Inflammatory macrophage treated with lipopolysaccharide for 1 hour (primary cell): ENCODE results near the gene EXOC4.

ENCODE experiments used
- DNase-seq, 2 donors: peaks; one replicate each; pipeline ENCODE4 v3.0.0-alpha.2; 2020 to 2022

EXOC4 gene

DNA sequence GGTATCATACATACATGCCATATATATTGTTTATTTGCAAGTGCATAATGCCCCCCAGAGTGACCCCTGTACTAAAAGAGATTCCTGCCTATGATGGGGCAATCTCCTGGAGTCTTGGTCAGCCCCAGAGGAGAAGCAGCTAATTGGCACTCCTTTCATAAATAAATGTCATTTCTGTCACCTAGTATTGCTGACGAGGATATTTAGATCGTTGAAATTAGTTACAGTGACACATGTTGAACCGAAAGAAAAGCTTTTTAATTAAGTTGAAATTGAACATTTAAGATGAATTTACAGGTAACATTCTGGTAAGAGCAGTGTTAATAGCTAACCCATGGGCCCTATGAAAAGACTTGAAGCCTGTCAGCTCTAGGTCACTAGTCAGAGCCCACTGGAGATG lies 663.7 kb downstream of the EXOC4 start:
- DNase-seq = no peak

DNA sequence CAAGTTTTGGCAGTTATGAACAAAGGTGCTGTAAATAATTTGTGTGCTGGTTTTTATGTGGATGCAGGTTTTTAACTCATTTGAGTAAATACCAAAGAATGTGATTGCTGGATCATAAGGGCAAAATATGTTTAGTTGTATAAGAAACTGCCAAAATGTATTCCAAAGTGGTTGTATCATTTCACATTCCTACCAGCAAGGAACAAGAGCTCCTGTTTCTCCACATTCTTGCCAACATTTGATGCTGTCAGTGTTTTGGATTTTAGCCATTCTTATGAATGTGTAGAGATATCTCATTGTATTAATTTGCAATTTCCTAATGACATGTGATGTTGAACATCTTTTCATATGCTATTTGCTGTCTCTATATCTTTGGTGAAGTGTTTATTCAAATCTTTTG lies 666.9 kb downstream of the EXOC4 start:
- DNase-seq = no peak

DNA sequence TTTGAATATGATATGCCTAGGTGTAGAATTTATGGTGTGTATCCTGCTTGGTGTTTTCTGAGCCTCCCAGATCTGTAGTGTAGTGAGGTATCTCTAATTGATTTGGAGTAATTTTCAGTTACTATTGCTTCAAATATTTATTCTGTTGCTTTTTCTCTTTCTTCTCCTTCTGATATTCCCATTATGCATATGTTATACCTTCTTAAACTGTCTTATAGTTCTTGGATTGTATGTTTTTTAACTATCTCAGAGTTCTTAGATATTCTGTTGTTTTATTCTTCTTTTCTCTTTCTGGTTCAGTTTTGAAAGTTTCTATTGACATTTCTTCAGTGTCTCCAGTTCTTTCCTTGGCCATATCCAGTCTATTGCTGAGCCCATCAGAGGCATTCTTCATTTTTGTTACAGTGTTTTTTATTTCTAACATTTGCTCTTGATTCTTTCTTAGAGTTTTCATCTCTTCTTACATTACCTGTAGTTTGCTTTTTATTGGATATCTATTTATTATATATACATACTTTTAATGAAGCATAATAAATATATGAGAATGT lies 668.8 kb downstream of the EXOC4 start:
- DNase-seq = no peak

DNA sequence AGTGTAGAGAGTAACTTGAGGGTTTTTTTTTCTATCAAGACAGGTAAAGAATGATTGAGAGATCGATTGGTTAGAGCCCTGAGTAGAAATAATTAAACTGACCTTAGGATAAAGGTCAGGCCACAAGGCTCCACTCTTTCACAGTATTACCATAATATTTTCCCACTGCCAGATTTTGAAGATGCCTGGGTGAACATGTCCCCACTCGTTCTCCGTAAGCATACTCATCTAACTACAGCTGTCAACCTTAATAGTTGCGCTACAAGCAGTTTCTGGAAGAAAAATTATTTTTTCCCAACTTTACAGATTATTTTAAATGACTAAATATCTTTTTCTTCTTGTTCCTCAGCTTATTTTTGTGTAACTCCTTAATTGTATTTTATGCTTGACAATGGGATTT lies 671.1 kb downstream of the EXOC4 start:
- DNase-seq = no peak

DNA sequence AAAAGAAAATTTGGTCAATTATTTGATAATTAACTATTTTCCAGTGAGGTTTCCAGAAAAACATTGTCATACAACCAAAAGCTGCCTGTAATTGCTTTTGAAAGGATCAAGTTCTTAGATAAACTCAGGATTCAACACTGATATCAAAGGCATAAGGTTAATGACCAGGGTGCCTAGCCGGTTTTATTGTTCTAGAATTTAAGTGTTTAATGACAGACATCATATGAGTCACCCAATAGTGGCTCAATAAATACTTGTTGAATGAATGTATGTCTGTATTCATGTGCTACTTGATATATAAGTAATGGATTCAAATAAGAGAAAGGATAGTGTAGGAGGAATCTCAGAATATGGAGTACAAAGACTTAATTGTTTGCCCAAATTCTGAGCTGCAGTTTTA lies 678.2 kb downstream of the EXOC4 start:
- DNase-seq = no peak

DNA sequence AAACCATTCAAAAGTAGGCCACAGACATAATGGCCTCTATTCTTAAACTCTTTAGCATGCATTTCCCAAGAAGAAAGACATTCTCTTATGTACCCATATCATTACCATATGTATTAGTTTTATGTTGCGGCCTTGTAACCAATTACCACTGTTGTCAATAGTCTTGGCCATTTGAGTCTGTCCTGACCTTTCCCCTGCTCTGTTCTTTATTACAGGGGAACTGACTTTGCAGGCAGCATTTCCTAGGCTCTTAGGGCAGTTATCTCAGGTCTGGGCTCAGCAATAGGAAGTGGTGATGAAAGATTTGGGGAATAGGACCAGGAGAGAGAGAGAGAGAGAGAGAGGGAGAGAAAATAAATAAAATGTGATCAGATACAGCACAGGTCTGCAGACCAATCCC lies 679.7 kb downstream of the EXOC4 start:
- no peak for DNase-seq

DNA sequence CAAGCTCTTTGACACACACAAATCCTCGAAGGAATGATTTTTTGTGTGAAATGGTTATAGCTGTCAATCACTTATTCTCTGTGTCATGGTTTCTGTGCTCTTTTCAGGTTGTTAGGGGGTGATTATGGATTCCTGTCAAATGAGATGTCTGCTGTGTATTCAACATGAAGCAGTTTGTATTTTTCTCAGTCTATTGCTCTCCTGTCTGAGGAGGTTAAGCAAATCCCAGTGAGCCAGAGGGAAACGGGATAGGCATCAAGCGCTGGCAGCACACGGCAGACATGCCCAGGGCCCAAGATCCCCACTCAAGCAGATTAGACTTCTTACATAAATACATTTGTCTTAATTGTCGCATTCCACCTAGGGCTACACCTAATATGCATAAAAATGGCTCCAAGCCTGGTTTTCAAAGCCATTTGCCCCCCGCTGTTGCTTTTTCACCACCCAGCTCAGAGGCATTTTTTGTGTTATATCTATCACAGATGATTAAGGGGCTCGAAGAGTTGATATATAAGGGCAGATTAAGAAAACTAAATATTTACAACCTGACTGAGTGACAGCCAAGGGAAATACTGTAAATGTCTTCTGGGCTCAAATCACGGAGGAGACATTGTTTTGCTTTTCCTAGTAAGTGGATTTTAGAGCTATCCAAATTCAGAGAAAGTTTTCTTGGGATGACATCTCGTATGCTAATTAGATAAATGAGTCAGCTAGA lies 681.5 kb downstream of the EXOC4 start:
- no peak for DNase-seq

GRCh38 chr7:133934977-133935330 lies 682.1 kb downstream of the EXOC4 start:
- DNase-seq = no peak

GRCh38 chr7:133936074-133936473 lies 683.2 kb downstream of the EXOC4 start:
- no peak for DNase-seq

DNA sequence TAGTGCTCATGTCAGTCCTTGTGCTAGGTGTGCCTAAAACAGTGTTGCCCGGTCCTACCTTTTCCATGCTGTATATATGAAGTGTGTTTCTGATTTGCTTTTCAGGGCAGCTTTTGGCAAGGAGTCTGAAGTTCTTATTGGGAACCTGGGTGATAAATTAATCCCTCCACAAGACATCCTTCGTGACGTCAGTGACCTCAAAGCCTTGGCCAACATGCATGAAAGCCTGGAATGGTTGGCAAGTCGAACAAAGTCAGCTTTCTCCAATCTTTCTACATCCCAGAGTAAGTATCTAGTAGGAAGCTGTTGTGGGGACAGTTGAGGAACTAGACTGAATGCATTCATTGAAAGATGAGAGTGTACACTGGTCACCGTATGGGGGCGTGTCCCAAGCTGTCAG lies 684.9 kb downstream of the EXOC4 start:
- no peak for DNase-seq

- no peak for DNase-seq
Measured at GRCh38 chr7:133940368-133940767, 687.5 kb downstream of the EXOC4 start.

- no peak for DNase-seq
Measured at GRCh38 chr7:133941496-133941895, 688.6 kb downstream of the EXOC4 start.

DNA sequence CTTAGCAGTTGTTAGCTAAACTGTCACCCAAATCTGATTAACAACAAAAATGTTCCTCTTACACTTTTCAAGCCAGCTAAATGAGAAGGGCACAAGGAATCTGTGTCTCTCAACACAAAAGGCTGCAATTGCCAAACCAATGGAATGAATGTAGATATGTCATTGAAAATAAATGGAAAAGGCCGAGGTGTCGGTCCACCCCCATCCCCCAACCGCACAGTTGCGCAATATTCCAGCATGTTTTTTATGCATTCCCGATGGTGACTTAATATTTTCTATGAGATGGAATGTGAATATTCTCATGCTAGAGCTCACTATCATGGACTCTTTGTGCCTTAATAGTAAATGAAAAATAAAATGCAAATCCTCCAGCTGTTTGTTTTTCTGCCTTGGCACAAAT lies 692.6 kb downstream of the EXOC4 start:
- DNase-seq = no peak

GRCh38 chr7:133947458-133948254 lies 694.8 kb downstream of the EXOC4 start:
- no peak for DNase-seq

GRCh38 chr7:133948588-133948987 lies 695.7 kb downstream of the EXOC4 start:
- DNase-seq = no peak

- DNase-seq = no peak
Measured at GRCh38 chr7:133950855-133951254, 698.0 kb downstream of the EXOC4 start.

GRCh38 chr7:133955208-133955607 lies 702.3 kb downstream of the EXOC4 start:
- no peak for DNase-seq

- DNase-seq = no peak
Measured at GRCh38 chr7:133957845-133958244, 705.0 kb downstream of the EXOC4 start.

DNA sequence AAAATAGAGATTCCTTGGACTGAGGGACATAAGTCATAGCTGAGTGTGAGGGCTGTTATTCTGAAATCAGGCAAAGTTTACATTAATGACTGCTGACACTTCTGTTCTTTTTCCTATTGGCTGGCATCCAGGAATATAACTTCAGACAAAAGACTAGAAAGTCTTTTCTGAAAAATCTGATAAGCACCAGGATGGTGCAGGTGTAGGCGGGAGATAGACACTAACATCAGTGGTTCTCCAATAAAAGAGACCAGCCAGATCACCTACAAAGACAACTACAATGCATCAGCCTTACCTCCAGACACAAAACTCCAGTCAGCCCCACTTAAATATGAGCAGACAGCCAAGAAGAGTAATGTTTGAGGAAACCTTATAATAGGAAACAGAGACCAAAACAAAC lies 705.9 kb downstream of the EXOC4 start:
- DNase-seq = no peak

GRCh38 chr7:133959505-133959904 lies 706.6 kb downstream of the EXOC4 start:
- no peak for DNase-seq

GRCh38 chr7:133961724-133962123 lies 708.8 kb downstream of the EXOC4 start:
- DNase-seq = no peak

DNA sequence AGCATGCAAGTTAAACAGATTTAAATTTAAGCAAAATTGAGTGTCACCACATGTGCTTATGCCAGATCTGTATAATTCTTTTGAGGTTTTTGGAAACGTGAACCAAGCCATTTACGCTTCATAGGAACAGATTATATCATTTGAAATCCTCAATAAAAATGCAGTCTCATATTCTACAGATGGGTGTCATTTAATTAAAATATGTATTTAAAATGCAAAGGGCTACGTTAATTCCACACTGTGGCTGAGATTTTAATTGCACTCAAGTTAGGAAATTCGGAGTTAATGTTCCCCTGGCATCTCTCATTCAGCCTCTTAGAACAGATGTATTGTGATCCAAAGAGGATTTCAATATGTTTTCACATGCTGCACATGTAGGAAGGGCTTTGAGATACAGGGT lies 709.8 kb downstream of the EXOC4 start:
- DNase-seq = no peak

GRCh38 chr7:133963629-133964028 lies 710.8 kb downstream of the EXOC4 start:
- no peak for DNase-seq

- DNase-seq = no peak
Measured at GRCh38 chr7:133971625-133972024, 718.7 kb downstream of the EXOC4 start.
